Colonic mucosa (tissue), 4 donors: Measurements from ENCODE around the gene INKA2. TPM values are rescaled to one million over a fixed set of nuclear protein-coding genes. Genes with fewer than 3 reads are reported as not detected.
A peak's percentile ranks its signal among the peaks of the same experiment; 100 is the strongest.

Experiments
- DNase-seq: peaks from one replicate; pipeline ENCODE4 v3.0.0-alpha.2; 2020
- H3K27ac ChIP-seq: fragments of 200-600 bp; one replicate; pipeline ENCODE4 v1.8.0; 2021
- H3K27me3 ChIP-seq: fragments of 200-600 bp; one replicate; pipeline ENCODE4 v1.8.0; 2021
- H3K36me3 ChIP-seq: fragments of 200-600 bp; one replicate; pipeline ENCODE4 v1.8.0; 2021
- H3K4me1 ChIP-seq: fragments of 200-600 bp; one replicate; pipeline ENCODE4 v1.8.0; 2021; ENCODE audit warnings: mild to moderate bottlenecking
- H3K4me3 ChIP-seq: fragments of 200-600 bp; one replicate; pipeline ENCODE4 v1.8.0; 2021
- H3K9ac ChIP-seq, 2 donors: one replicate each; pipeline ENCODE4 v1.7.0; 2013; ENCODE audit warnings: control low read depth in 2 of 2, low read depth in 2 of 2, low read length in 2 of 2
- H3K9me3 ChIP-seq: fragments of 200-600 bp; one replicate; pipeline ENCODE4 v1.8.0; 2021
- CTCF ChIP-seq: fragments of 200-600 bp; IDR thresholded peaks from one replicate; pipeline ENCODE4 v1.8.0; 2022; ENCODE audit warnings: antibody characterized with exemption, mild to moderate bottlenecking
- intact Hi-C: fragments of 100-400 bp; cut with DNase I; formaldehyde crosslinking; loops from one replicate; pipeline ENCODE4 v1.14.1; 2022
- total RNA-seq, 2 donors: library from RNA; stranded (reverse); fragmentation: NEBNext Ultra II Directional in 1 of 2; extraction: Animal tissue kit (Norgen Biotek cat#: 25700) in 1 of 2; gene quantifications; one replicate each; pipeline ENCODE4 v1.2.1, GENCODE V29; 2021
- donor health status: healthy.
- donor health status: DM: no; HTN: no; CAD: no.
- donor health status: DM: no; HTN: no; CAD: no.

INKA2 gene
- total RNA-seq, 2 donors from 2014 or later: 2.2 to 4.0 TPM

- intact Hi-C loops: no loop called here
- Histone ChIP-seq H3K4me1 (no peaks in the 10 kb centered on the region), H3K36me3 (no peaks in the 10 kb centered on the region), H3K9ac (no peak overlapping the region), H3K27me3 (no peaks in the 10 kb centered on the region), H3K27ac (no peak overlapping the region), H3K4me3 (no peak overlapping the region), H3K9me3 (no peaks in the 10 kb centered on the region)
- no peak for TF ChIP-seq CTCF
- DNase-seq: peak; percentile 14
These were observed 12.1 kb downstream of the INKA2 start for GRCh38 chr1:111727056-111727455.

GRCh38 chr1:111725192-111725591 is 14.0 kb downstream of the INKA2 start:
- no peak for TF ChIP-seq CTCF
- intact Hi-C loops: no loop called here
- no peak for DNase-seq
- Histone ChIP-seq H3K27me3 (no peaks in the 10 kb centered on the region), H3K9ac (no peak overlapping the region), H3K27ac (no peak overlapping the region), H3K4me1 (no peaks in the 10 kb centered on the region), H3K4me3 (no peak overlapping the region), H3K9me3 (no peaks in the 10 kb centered on the region), H3K36me3 (no peaks in the 10 kb centered on the region)

GRCh38 chr1:111723871-111724270 is 15.3 kb downstream of the INKA2 start:
- no peak for TF ChIP-seq CTCF

GRCh38 chr1:111723091-111723806 is 15.9 kb downstream of the INKA2 start:
- no peak overlapping the region for H3K27ac ChIP-seq

More at GRCh38 chr1:111723871-111724270, 15.3 kb downstream of the INKA2 start:
- DNase-seq: no peak
- Histone ChIP-seq H3K36me3 (no peaks in the 10 kb centered on the region), H3K27me3 (no peaks in the 10 kb centered on the region), H3K27ac (no peak overlapping the region), H3K4me1 (no peaks in the 10 kb centered on the region), H3K9ac (no peak overlapping the region), H3K9me3 (no peaks in the 10 kb centered on the region), H3K4me3 (no peak overlapping the region)
- intact Hi-C loops: no loop called here

GRCh38 chr1:111720977-111721786 is 18.0 kb downstream of the INKA2 start:
- no peak for TF ChIP-seq CTCF
- Histone ChIP-seq H3K27me3 (no peaks in the 10 kb centered on the region), H3K4me3 (no peak overlapping the region), H3K9me3 (no peaks in the 10 kb centered on the region), H3K36me3 (no peaks in the 10 kb centered on the region), H3K9ac (no peak overlapping the region), H3K27ac (no peak overlapping the region), H3K4me1 (no peaks in the 10 kb centered on the region)
- DNase-seq: no peak
- intact Hi-C loops: no loop called here

More at GRCh38 chr1:111723091-111723806, 15.9 kb downstream of the INKA2 start:
- intact Hi-C loops: no loop called here
- Histone ChIP-seq H3K4me1 (no peaks in the 10 kb centered on the region), H3K27me3 (no peaks in the 10 kb centered on the region), H3K9me3 (no peaks in the 10 kb centered on the region), H3K4me3 (no peak overlapping the region), H3K36me3 (no peaks in the 10 kb centered on the region), H3K9ac (no peak overlapping the region)
- no peak for DNase-seq
- TF ChIP-seq CTCF: no peak
